KMS-11 (cell line): Measurements from ENCODE around the gene ACSM5.
"Not testable (repeated sequence)": the region's sequence is repeated elsewhere in the genome, so short reads cannot be mapped to it uniquely, and the experiment has no call there.

Source experiments
- H2AFZ ChIP-seq: fragments of 200-600 bp; sonication (generic); 2 replicates; pipeline ENCODE4 v1.6.1; 2016; ENCODE audit warnings: antibody characterized with exemption, mixed run types, low read depth
- H3K27ac ChIP-seq: fragments of 200-600 bp; sonication (generic); 2 replicates; pipeline ENCODE4 v1.6.1; 2016; ENCODE audit warnings: mild to moderate bottlenecking, mixed run types
- H3K27me3 ChIP-seq: fragments of 200-600 bp; sonication (generic); 2 replicates; pipeline ENCODE4 v1.6.1; 2017; ENCODE audit warnings: mild to moderate bottlenecking, low read depth, mixed run types, moderate library complexity; ENCODE audit not compliant: insufficient read depth
- H3K36me3 ChIP-seq: fragments of 200-600 bp; sonication (generic); 2 replicates; pipeline ENCODE4 v1.6.1; 2017; ENCODE audit warnings: mild to moderate bottlenecking, mixed run types; ENCODE audit not compliant: insufficient read depth
- H3K4me1 ChIP-seq: fragments of 200-600 bp; sonication (generic); 2 replicates; pipeline ENCODE4 v1.6.1; 2016; ENCODE audit warnings: mild to moderate bottlenecking, low read depth, mixed run types; ENCODE audit not compliant: poor library complexity, severe bottlenecking
- H3K4me2 ChIP-seq: fragments of 200-600 bp; sonication (generic); 2 replicates; pipeline ENCODE4 v1.7.0; 2016; ENCODE audit warnings: mild to moderate bottlenecking, mixed run types
- H3K4me3 ChIP-seq: fragments of 200-600 bp; sonication (generic); IDR thresholded peaks from 2 replicates; pipeline ENCODE4 v1.6.1; 2017; ENCODE audit warnings: low read depth, low read length, mixed read lengths; ENCODE audit not compliant: insufficient read depth
- H3K79me2 ChIP-seq: fragments of 200-600 bp; sonication (generic); 2 replicates; pipeline ENCODE4 v1.6.1; 2016; ENCODE audit warnings: low read depth, mixed run types; ENCODE audit not compliant: insufficient read depth
- H3K9ac ChIP-seq: fragments of 200-600 bp; sonication (generic); 2 replicates; pipeline ENCODE4 v1.6.1; 2016; ENCODE audit warnings: mild to moderate bottlenecking, mixed run types
- H4K20me1 ChIP-seq: fragments of 200-600 bp; sonication (generic); 2 replicates; pipeline ENCODE4 v1.6.1; 2016; ENCODE audit warnings: mild to moderate bottlenecking, mixed run types; ENCODE audit not compliant: insufficient read depth
- TF ChIP-seq, protein P1 (sequence below): fragments of 200-600 bp; sonication (generic); conservative IDR thresholded peaks from 2 replicates; pipeline ENCODE4 v1.6.1; 2017; ENCODE audit warnings: low read depth, mild to moderate bottlenecking, antibody characterized with exemption, low read length, moderate library complexity, mixed read lengths

Gene ACSM5

DNA sequence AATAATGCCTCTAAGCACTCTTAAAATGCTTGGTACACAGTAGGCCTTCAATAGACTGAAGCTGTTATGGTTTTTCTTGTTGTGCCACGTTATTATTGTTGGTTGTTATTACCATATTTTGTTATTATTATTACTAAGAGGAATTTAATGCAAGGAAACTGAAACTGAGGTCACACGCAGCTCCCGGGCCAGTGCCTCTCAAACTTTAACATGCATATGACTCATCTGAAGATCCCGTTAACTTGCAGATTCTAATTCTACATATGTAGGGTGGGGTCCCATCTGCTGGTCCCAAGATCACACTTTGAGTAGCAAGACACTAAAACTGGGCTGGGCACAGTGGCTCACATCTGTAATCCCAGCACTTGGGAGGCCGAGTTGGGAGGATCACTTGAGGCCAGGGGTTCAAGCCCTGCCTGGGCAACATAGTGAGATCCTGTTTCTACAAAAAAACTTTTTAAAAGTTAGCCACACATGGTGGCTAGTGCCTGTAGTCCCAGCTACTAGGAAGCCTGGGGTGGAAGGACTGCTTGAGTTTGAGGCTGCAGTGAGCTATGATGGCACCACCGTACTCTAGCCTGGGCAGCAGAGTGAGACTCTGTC, 888 bp downstream of the ACSM5 start:
- no peak overlapping the region for H3K9ac ChIP-seq
- no peak overlapping the region for H3K27ac ChIP-seq
- no peak overlapping the region for H3K4me2 ChIP-seq
- TF ChIP-seq, protein P1, sequence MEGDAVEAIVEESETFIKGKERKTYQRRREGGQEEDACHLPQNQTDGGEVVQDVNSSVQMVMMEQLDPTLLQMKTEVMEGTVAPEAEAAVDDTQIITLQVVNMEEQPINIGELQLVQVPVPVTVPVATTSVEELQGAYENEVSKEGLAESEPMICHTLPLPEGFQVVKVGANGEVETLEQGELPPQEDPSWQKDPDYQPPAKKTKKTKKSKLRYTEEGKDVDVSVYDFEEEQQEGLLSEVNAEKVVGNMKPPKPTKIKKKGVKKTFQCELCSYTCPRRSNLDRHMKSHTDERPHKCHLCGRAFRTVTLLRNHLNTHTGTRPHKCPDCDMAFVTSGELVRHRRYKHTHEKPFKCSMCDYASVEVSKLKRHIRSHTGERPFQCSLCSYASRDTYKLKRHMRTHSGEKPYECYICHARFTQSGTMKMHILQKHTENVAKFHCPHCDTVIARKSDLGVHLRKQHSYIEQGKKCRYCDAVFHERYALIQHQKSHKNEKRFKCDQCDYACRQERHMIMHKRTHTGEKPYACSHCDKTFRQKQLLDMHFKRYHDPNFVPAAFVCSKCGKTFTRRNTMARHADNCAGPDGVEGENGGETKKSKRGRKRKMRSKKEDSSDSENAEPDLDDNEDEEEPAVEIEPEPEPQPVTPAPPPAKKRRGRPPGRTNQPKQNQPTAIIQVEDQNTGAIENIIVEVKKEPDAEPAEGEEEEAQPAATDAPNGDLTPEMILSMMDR: no peak
- no peaks in the 10 kb centered on the region for H3K27me3 ChIP-seq
- no peaks in the 10 kb centered on the region for H3K4me1 ChIP-seq
- H3K36me3 ChIP-seq: no peaks in the 10 kb centered on the region
- H3K79me2 ChIP-seq: no peaks in the 10 kb centered on the region
- H4K20me1 ChIP-seq: no peaks in the 10 kb centered on the region
- H3K4me3 ChIP-seq: no peak overlapping the region
- no peak overlapping the region for H2AFZ ChIP-seq

DNA sequence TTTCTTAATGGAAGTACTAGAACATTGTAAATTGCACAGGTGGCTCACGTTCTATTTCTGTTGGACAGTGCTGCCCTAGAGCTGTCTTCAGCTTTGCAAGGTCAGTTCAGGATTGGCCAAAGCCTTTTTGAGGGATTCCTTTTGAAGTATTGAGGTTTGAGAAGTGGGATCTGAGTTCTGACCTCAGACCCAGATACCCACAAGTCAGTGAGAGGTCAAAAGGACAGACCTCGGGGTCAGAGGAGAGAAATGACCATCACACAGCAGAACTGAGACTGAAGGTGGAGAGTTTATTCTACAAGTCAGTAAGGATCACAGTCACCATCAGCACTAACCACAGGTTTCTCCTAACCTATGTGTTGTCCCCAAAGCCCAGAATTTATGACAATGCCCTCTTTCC, 1.7 kb downstream of the ACSM5 start:
- H4K20me1 ChIP-seq: no peaks in the 10 kb centered on the region
- no peak overlapping the region for H3K4me3 ChIP-seq
- H3K36me3 ChIP-seq: no peaks in the 10 kb centered on the region
- H3K4me1 ChIP-seq: no peaks in the 10 kb centered on the region
- H3K79me2 ChIP-seq: no peaks in the 10 kb centered on the region
- no peak overlapping the region for H2AFZ ChIP-seq
- H3K27ac ChIP-seq: no peak overlapping the region
- H3K9ac ChIP-seq: no peak overlapping the region
- H3K27me3 ChIP-seq: no peaks in the 10 kb centered on the region
- TF ChIP-seq, protein P1: no peak
- H3K4me2 ChIP-seq: no peak overlapping the region

DNA sequence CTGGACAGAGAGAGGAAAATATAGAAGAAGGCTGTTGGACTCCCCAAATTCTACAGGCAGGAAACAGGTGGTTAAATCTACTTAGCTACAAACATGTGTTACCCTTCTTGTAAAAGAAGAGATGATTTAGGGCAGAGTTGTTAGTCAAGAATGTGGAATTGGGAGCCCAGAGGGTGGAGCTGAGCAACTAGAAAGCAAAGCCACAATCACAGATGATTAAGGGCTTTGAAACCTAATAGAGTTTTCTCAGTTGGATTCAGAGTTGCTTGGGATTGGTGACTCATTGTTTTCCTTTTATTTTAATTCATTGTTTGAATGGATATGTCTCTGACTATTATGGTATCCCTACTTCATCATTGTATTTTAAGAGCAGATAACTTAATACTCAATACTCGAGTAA, 6.2 kb downstream of the ACSM5 start:
- no peak overlapping the region for H3K27ac ChIP-seq
- no peak overlapping the region for H3K9ac ChIP-seq
- H3K4me2 ChIP-seq: no peak overlapping the region
- no peak overlapping the region for H2AFZ ChIP-seq
- no peaks in the 10 kb centered on the region for H4K20me1 ChIP-seq
- H3K4me3 ChIP-seq: no peak overlapping the region
- TF ChIP-seq, protein P1: no peak
- no peaks in the 10 kb centered on the region for H3K79me2 ChIP-seq
- H3K27me3 ChIP-seq: no peaks in the 10 kb centered on the region
- H3K4me1 ChIP-seq: no peaks in the 10 kb centered on the region
- no peaks in the 10 kb centered on the region for H3K36me3 ChIP-seq

DNA sequence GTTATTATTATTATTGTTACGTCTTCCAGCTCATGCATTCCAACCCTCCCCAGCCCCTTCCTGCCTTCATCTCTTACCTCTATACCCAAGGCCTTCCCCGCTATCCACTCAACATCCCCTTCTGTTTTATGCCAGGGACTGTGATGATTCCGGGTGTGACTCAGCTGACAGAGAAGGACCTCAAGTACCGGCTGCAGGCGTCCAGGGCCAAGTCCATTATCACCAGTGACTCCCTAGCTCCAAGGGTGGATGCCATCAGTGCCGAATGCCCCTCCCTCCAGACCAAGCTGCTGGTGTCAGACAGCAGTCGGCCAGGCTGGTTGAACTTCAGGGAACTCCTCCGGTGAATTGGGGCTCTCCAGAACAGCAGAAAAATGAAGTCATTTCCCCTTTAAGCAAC, 9.8 kb downstream of the ACSM5 start:
- not testable (repeated sequence) for H3K36me3 ChIP-seq, H3K4me3 ChIP-seq, H4K20me1 ChIP-seq, H3K27ac ChIP-seq, H3K79me2 ChIP-seq, H3K4me2 ChIP-seq, H3K9ac ChIP-seq, H3K4me1 ChIP-seq, H2AFZ ChIP-seq, H3K27me3 ChIP-seq

DNA sequence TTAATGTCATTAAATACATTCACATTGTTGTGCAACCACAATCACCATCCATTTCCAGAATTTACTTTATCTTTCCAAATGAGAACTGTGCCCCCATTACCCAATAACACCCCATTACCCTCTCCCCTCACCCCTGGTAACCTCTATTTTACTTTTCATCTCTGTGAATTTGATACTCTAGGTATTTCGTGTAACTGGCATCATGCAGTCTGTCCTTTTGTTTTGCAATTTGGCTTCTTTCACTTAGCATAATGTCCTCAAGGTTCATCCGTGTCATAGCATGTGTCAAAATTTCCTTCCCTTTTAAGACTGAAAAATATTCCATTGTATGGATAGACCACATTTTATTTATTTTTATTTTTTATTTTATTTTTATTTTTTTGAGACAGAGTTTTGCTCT, 12.4 kb downstream of the ACSM5 start:
- not testable (repeated sequence) for H3K27ac ChIP-seq, H3K9ac ChIP-seq, H3K79me2 ChIP-seq, H3K27me3 ChIP-seq, H4K20me1 ChIP-seq, H3K4me3 ChIP-seq, H3K36me3 ChIP-seq, H3K4me1 ChIP-seq, H3K4me2 ChIP-seq, H2AFZ ChIP-seq

DNA sequence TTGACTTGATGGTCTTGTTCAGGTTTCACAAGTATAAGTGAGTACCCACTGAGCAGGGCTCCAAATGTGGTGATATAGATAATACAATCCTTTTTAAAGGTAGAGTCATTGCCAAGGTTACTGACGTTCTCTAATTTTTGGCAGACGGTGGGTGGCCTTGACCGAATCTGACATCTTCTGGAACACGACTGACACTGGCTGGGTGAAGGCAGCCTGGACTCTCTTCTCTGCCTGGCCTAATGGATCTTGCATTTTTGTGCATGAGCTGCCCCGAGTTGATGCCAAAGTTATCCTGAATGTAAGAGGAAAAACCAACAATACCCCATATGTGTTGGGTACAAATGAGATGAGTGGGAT, 14.4 kb downstream of the ACSM5 start:
- H3K4me3 ChIP-seq, H2AFZ ChIP-seq, H3K4me2 ChIP-seq, H3K36me3 ChIP-seq, H4K20me1 ChIP-seq, H3K9ac ChIP-seq, H3K27me3 ChIP-seq, H3K79me2 ChIP-seq, H3K4me1 ChIP-seq, H3K27ac ChIP-seq: not testable (repeated sequence)
